MG63 (cell line): ENCODE results near the gene MAP7. TPM values are rescaled to one million over a fixed set of nuclear protein-coding genes. Genes with fewer than 3 reads are reported as not detected.
"Not testable (repeated sequence)": the region's sequence is repeated elsewhere in the genome, so short reads cannot be mapped to it uniquely, and the experiment has no call there.

Source experiments
- DNase-seq: peaks from one replicate; pipeline ENCODE4 v3.0.0-alpha.2; 2020
- H3K27me3 ChIP-seq: fragments of 250-450 bp; sonication (Bioruptor Pico); 2 replicates; pipeline ENCODE4 v1.5.1; 2020; ENCODE audit warnings: mild to moderate bottlenecking, moderate library complexity
- H3K36me3 ChIP-seq: fragments of 250-450 bp; sonication (Bioruptor Pico); 2 replicates; pipeline ENCODE4 v1.5.1; 2020; ENCODE audit warnings: mild to moderate bottlenecking, moderate library complexity
- H3K4me3 ChIP-seq: fragments of 250-450 bp; sonication (Bioruptor Pico); 2 replicates; pipeline ENCODE4 v1.5.1; 2020; ENCODE audit warnings: mild to moderate bottlenecking, moderate library complexity
- H3K9me3 ChIP-seq: fragments of 250-450 bp; sonication (Bioruptor Pico); 2 replicates; pipeline ENCODE4 v1.5.1; 2020; ENCODE audit warnings: mild to moderate bottlenecking, moderate library complexity
- total RNA-seq: library from RNA; depleted of rRNA; stranded (reverse); fragments of >200 nt; shearing (Covaris generic); gene quantifications from 2 replicates; pipeline ENCODE4 v1.2.3, GENCODE V29; 2014; ENCODE audit warnings: low replicate concordance; rRNA removed

The MAP7 gene
- not detected in 2 replicates for total RNA-seq

DNA sequence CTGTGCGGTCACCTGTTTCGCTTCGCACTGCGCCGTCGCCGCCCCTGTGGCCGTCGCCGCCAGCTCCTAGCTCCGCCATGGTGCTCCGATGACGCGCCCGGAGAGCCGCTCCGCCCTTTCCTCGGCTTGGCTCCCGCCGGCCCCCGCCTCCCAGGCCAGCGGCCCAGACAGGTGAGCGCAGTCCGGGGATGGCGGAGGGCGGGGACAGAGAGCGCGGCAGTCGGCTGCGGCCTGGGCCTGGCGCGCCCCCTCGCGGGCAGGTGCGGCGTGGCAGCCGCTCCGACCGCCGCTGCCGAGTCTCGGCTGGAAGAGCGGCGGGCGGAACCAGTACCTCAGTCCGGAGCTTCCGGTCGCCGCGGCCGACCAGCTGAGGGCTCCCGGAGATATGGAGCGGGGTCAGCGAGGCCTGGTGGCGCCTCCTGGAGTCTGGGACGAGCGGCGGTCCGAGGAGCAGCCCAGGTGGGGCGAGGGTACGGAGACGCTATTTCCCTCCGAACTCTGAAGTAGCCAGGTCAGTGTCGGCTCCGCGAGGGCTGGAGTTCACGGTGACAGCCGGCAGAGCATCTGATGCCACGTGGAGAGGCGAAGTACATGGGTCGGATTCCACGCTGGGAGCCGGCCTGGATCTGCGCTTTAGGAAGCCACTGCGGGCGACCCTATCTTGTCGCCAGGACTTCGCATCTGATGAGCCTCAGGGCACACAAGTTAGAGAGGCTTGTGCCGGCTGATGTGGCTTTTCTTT lies at the start of gene MAP7:
Gene MAP7 (minus strand): TSS at position 93 of the 742 bp plus-strand sequence. CDS start 14 bp downstream, at position 79.
- Histone ChIP-seq H3K9me3 (no peaks in the 10 kb centered on the region), H3K36me3 (no peaks in the 10 kb centered on the region), H3K4me3 (peak within 1 kb of the TSS; percentile 51), H3K27me3 (peaks cover 20% of the 10 kb centered on the region)
- peak; percentile 34 for DNase-seq

- Histone ChIP-seq H3K4me3 (no peak overlapping the region), H3K9me3 (no peaks in the 10 kb centered on the region), H3K36me3 (peaks cover 3% of the 10 kb centered on the region; the same call in 1 of the 2 replicates), H3K27me3 (no peaks in the 10 kb centered on the region)
- DNase-seq: no peak
These were observed 49.2 kb upstream of the MAP7 start for GRCh38 chr6:136599329-136600011.

DNA sequence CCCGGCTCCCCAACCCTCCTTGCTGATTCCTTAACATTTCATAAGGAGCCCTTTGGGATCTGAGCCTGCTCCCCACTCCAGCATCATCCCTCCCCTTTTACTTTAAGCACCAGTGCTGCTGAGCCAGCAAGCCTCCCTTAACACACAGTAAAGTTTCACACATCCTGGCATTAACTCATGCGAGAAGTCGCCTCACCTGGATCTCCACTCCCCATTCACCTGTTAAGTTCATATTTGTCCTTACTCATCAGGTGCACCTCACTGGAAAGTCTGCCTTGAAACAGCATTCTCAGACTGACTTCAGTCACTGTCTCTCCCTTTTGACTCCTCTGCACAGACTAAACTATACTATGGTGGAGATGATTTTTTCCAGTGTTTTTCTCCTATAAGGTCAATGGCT lies 47.8 kb upstream of the MAP7 start:
- Histone ChIP-seq H3K27me3 (no peaks in the 10 kb centered on the region), H3K36me3 (no peaks in the 10 kb centered on the region), H3K4me3 (no peak overlapping the region), H3K9me3 (no peaks in the 10 kb centered on the region)
- DNase-seq: no peak

GRCh38 chr6:136594671-136595070 lies 44.4 kb upstream of the MAP7 start:
- peaks cover 17% of the 10 kb centered on the region for H3K36me3 ChIP-seq
- no peaks in the 10 kb centered on the region for H3K27me3 ChIP-seq
- no peaks in the 10 kb centered on the region; the same call in 1 of the 2 replicates for H3K9me3 ChIP-seq
- no peak overlapping the region for H3K4me3 ChIP-seq
- DNase-seq: no peak

DNA sequence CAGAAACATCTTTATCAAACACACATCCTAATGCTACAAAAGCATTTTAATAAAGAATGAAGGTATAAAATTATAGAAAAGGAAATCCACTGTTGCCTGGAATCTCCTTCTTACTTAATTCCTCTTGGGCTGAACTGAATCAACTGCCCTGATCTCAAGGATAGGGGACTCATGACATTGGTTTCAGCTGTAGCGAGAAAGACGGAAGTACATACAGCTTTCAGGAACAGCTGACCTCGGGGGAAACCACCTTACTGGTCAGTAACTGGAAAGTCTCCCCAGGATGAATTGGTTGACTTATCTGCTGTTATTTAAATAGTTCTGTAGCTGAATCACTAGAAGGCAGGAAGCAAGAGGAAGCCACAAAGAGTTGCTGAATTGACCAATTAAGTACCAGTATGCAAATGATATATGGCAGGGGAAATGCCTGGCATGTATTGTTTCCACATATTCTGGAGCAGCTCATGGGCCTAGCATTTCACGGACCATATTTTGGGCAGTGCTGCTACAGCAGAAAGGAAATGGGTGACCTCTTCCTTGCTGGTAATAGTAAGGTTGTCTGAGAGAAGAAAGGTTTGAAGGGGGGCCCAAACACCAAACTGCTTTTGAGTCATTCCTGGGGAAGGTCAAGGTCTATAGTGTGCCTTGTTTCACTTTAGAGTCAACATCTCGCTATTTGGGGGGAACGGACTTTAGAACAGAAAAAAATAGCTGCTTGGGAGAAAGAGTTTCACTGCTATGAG lies 43.7 kb upstream of the MAP7 start:
- H3K9me3 ChIP-seq: no peaks in the 10 kb centered on the region; the same call in 1 of the 2 replicates
- DNase-seq: peak; percentile 75
- peaks cover 20% of the 10 kb centered on the region for H3K36me3 ChIP-seq
- H3K27me3 ChIP-seq: no peaks in the 10 kb centered on the region
- no peak overlapping the region for H3K4me3 ChIP-seq

DNA sequence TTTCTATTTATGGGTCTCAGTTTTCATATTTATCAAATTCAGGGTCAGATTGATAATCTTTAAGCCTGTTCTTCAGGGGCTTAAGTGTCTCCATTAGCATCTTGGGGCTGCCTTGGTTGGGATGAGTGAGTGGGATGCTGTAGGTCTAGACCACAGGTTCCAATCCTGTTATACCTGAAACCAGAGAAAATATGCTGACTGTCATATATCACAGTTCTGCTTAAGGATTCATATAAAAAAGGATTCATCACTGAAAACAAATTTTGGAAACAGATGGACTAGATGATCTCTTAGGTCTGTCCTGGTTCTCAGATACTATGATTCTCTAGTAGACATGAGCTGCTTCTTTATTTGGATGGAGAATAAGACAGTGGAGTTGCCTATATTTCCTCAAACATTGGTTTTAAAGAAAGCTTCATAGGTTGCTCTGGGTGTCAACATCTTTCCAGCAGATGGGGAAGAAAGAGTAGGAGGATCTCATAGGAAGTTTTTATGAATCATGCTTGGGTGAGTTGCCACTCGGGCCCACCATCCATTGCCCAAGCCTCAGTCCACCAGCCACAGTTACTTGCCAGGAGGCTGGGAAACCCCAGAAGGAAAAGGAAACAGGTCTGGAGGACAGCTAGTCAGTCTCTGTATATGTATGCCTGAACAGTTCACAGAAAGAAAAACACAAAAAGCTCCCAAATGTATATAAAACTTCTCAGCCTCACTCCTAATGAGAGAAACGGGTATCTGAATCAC lies 42.9 kb upstream of the MAP7 start:
- no peaks in the 10 kb centered on the region; the same call in 1 of the 2 replicates for H3K9me3 ChIP-seq
- peaks cover 21% of the 10 kb centered on the region for H3K36me3 ChIP-seq
- no peaks in the 10 kb centered on the region for H3K27me3 ChIP-seq
- DNase-seq: peak; percentile 36
- H3K4me3 ChIP-seq: no peak overlapping the region

DNA sequence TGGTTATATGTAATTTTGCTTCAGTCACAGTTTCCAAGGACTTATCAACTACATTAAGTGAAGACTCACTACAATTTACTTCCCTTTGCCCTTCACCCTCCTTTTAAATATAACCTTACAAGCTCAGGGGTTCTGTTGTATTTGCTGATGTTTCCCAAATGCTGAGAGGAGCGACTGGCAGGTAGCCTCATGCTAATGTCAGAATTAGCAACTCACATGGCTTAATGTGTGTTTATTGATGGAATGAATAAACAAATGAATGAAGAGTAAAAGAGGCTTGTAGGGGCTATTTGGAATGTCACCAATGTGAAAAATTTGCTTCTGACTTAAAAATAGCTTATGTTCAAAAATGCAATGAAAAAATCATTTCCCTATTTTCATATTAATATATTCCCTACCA lies 41.4 kb upstream of the MAP7 start:
- no peaks in the 10 kb centered on the region; the same call in 1 of the 2 replicates for H3K9me3 ChIP-seq

DNA sequence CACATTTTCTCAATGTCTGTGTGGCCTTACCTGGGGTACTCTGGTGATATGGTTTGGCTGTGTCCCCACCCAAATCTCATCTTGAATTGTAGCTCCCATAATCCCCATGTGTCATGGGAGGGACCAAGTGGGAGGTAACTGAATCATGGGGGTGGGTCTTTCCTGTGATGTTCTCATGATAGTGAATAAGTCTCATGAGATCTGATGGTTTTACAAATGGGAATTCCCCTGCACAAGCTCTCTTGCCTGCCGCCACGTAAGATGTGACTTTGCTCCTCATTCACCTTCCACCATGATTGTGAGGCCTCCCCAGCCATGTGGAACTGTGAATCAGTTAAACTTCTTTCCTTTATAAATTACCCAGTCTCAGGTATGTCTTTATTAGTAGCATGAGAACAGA lies 40.6 kb upstream of the MAP7 start:
- not testable (repeated sequence) for H3K4me3 ChIP-seq, H3K27me3 ChIP-seq, DNase-seq, H3K9me3 ChIP-seq
- H3K36me3 ChIP-seq: peaks cover 25% of the 10 kb centered on the region

More for the DNA sequence above, 41.4 kb upstream of the MAP7 start:
- DNase-seq: no peak
- Histone ChIP-seq H3K4me3 (no peak overlapping the region), H3K36me3 (peaks cover 25% of the 10 kb centered on the region), H3K27me3 (no peaks in the 10 kb centered on the region)

DNA sequence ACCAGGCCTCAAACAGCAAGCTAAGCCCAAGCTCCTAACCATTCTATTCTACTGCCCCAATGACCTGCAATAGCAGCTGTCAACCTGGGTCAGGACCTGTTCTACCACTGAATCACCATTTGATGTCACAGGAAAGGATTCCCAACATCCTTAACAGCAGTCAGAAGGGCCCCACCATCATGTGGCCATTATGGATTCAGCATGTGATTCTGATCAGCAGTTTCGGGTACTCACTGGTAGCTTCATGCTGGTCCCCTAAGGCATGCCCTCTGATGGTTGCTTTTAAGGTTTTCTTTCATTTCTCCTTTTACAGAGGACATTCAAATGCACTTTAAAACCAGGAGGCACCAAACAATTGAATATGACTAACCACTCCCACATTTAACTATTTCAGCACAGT lies 37.3 kb upstream of the MAP7 start:
- no peaks in the 10 kb centered on the region for H3K27me3 ChIP-seq
- peaks cover 25% of the 10 kb centered on the region for H3K36me3 ChIP-seq
- no peaks in the 10 kb centered on the region; the same call in 1 of the 2 replicates for H3K9me3 ChIP-seq
- H3K4me3 ChIP-seq: no peak overlapping the region
- no peak for DNase-seq

DNA sequence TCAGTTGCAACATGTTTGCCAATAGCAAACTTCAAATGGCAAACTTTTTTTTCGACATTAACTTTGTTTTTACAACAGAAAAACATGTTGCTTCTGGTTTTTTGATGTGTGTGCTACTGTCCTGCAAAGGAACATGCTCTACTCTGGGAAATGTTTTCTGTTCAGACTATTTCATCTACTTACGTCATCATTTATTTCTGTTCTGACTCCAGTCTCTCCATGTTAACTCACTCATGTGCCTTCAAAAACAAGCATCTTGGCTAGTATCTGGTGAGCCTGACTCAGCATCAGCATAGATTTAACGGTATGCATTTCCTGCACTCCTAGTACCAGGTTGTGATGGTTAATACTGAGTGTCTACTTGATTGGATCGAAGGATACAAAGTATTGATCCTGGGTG lies 36.1 kb upstream of the MAP7 start:
- Histone ChIP-seq H3K27me3 (no peaks in the 10 kb centered on the region), H3K4me3 (no peak overlapping the region), H3K36me3 (peaks cover 15% of the 10 kb centered on the region), H3K9me3 (no peaks in the 10 kb centered on the region)
- DNase-seq: peak; percentile 61

GRCh38 chr6:136585523-136585922 lies 35.3 kb upstream of the MAP7 start:
- not testable (repeated sequence) for H3K27me3 ChIP-seq, H3K4me3 ChIP-seq, H3K9me3 ChIP-seq, DNase-seq, H3K36me3 ChIP-seq

DNA sequence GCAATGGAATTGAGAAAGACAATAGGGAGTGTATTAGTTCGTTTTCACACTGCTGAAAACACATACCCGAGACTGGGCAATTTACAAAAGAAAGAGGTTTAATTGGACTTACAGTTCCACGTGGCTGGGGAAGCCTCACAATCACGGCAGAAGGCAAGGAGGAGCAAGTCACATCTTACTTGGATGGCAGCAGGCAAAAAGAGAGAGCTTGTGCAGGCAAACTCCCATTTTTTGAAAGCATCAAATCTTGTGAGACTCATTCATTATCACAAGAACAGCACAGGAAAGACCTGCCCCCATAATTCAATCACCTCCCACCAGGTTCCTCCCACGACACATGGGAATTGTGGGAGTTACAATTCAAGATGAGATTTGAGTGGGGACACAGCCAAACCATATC lies 34.1 kb upstream of the MAP7 start:
- not testable (repeated sequence) for H3K27me3 ChIP-seq, H3K9me3 ChIP-seq, H3K4me3 ChIP-seq, H3K36me3 ChIP-seq, DNase-seq

- peaks cover 4% of the 10 kb centered on the region; the same call in 1 of the 2 replicates for H3K36me3 ChIP-seq
- DNase-seq: no peak
- no peaks in the 10 kb centered on the region for H3K27me3 ChIP-seq
- no peak overlapping the region for H3K4me3 ChIP-seq
- no peaks in the 10 kb centered on the region for H3K9me3 ChIP-seq
These were observed 32.7 kb upstream of the MAP7 start for GRCh38 chr6:136582711-136583471.

DNA sequence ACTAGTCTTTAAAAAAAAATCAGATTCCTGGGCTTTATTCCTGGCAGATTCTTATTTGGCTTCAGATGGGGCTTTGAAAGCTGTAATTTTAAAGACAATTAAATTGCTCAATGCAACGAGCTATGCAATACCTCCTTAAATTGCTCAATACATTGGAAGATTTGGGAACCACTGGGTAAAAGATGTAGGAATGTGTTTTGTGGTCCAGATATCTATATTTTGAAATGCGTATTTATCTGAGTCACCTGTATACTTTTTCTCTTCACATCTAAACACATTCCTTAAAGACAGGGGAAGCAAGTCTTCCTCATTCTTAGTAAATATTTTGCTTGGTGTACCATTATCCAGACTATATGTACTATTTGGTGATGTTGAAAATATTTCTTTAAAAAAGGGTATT lies 29.6 kb upstream of the MAP7 start:
- no peaks in the 10 kb centered on the region for H3K9me3 ChIP-seq
- no peak overlapping the region for H3K4me3 ChIP-seq
- DNase-seq: no peak
- H3K27me3 ChIP-seq: no peaks in the 10 kb centered on the region
- H3K36me3 ChIP-seq: no peaks in the 10 kb centered on the region

DNA sequence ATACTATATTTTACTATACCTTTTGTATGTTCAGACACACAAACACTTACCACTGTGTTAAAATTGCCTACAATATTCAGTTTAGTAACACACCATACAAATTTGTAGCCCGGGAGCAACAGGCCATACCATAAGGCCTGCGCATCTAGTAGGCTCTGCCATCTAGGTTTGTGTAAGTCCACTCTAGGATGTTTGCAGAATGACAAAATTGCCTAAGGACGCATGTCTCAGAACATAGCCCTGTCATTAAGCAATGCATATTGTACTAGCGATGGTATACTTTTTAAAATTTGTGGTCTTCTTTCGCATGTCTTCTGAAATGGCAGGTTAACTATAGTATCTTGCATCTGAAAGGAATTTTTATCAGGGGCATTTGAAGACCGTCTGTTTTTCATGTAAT lies 26.6 kb upstream of the MAP7 start:
- Histone ChIP-seq H3K36me3 (no peaks in the 10 kb centered on the region; the same call in 1 of the 2 replicates), H3K9me3 (no peaks in the 10 kb centered on the region), H3K27me3 (no peaks in the 10 kb centered on the region), H3K4me3 (no peak overlapping the region)
- no peak for DNase-seq

- Histone ChIP-seq H3K4me3 (no peak overlapping the region), H3K9me3 (peaks cover 2% of the 10 kb centered on the region; the same call in 1 of the 2 replicates), H3K27me3 (no peaks in the 10 kb centered on the region), H3K36me3 (no peaks in the 10 kb centered on the region; the same call in 1 of the 2 replicates)
- DNase-seq: no peak
These were observed 21.3 kb upstream of the MAP7 start for GRCh38 chr6:136571496-136571895.
